ENCODE results near the gene GALK1. TPM values are rescaled to one million over a fixed set of nuclear protein-coding genes. Genes with fewer than 3 reads are reported as not detected.

Gene GALK1
- total and polyA plus RNA-seq, 2 of the 13 experiments (the other 11 are each of a cell fraction or from before 2014, with no cell fraction given), result 59.9 to 93.6 TPM

DNA sequence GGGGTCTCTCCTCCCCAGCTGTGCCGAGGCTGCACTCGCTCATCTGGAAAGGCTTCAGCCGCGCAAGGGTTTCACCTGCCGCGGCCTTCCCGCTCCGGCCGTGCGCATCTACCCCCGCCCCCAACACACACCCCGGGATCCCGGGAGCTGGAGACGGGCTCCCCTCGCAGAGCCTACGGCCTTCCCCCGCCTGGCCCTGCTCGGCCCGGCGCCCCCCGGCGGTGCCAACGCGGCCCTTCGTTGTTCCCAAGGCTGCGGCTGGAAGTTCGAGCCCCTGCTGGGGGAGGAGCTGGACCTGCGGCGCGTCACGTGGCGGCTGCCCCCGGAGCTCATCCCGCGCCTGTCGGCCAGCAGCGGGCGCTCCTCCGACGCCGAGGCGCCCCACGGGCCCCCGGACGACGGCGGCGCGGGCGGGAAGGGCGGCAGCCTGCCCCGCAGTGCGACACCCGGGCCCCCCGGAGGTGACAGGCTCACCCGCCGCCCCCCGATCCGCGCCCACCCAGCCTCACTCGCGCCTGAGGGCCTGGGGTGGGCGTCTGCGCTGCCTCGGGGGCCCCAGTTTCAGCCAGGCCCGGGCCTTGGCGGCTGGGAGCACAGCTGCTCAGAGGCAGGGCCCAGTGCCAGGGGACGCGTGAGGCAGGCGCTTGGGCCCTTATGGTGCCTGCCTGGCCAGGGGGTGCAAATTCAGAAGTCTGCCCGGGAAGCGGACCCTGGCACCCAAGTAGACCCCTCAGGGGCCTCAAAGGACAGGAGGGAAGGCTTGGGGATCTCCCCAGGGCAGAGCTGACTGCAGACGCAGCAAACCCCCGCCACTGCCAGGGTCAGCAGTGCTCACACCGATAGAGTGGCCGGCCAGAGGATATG lies 11.2 kb downstream of the GALK1 start (continued):
- TF ChIP-seq ZNF605 (CRISPR knock-in tag; IDR thresholded peaks at IDR 0.05), result no peak
- no peak for TF ChIP-seq ZKSCAN8 (CRISPR knock-in tag; IDR thresholded peaks at IDR 0.05; ENCODE audit: borderline replicate concordance)
- TF ChIP-seq, protein P1, sequence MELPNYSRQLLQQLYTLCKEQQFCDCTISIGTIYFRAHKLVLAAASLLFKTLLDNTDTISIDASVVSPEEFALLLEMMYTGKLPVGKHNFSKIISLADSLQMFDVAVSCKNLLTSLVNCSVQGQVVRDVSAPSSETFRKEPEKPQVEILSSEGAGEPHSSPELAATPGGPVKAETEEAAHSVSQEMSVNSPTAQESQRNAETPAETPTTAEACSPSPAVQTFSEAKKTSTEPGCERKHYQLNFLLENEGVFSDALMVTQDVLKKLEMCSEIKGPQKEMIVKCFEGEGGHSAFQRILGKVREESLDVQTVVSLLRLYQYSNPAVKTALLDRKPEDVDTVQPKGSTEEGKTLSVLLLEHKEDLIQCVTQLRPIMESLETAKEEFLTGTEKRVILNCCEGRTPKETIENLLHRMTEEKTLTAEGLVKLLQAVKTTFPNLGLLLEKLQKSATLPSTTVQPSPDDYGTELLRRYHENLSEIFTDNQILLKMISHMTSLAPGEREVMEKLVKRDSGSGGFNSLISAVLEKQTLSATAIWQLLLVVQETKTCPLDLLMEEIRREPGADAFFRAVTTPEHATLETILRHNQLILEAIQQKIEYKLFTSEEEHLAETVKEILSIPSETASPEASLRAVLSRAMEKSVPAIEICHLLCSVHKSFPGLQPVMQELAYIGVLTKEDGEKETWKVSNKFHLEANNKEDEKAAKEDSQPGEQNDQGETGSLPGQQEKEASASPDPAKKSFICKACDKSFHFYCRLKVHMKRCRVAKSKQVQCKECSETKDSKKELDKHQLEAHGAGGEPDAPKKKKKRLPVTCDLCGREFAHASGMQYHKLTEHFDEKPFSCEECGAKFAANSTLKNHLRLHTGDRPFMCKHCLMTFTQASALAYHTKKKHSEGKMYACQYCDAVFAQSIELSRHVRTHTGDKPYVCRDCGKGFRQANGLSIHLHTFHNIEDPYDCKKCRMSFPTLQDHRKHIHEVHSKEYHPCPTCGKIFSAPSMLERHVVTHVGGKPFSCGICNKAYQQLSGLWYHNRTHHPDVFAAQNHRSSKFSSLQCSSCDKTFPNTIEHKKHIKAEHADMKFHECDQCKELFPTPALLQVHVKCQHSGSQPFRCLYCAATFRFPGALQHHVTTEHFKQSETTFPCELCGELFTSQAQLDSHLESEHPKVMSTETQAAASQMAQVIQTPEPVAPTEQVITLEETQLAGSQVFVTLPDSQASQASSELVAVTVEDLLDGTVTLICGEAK (IDR thresholded peaks at IDR 0.05), result no peak
- TF ChIP-seq, protein P1 (CRISPR knock-in tag; IDR thresholded peaks at IDR 0.05), result no peak
- TF ChIP-seq, protein P2, sequence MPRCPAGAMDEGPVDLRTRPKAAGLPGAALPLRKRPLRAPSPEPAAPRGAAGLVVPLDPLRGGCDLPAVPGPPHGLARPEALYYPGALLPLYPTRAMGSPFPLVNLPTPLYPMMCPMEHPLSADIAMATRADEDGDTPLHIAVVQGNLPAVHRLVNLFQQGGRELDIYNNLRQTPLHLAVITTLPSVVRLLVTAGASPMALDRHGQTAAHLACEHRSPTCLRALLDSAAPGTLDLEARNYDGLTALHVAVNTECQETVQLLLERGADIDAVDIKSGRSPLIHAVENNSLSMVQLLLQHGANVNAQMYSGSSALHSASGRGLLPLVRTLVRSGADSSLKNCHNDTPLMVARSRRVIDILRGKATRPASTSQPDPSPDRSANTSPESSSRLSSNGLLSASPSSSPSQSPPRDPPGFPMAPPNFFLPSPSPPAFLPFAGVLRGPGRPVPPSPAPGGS (CRISPR knock-in tag; IDR thresholded peaks at IDR 0.05), result 0 out of 2 replicates have a peak, but pooled peaks have one; percentile 7
- TF ChIP-seq, protein P3, sequence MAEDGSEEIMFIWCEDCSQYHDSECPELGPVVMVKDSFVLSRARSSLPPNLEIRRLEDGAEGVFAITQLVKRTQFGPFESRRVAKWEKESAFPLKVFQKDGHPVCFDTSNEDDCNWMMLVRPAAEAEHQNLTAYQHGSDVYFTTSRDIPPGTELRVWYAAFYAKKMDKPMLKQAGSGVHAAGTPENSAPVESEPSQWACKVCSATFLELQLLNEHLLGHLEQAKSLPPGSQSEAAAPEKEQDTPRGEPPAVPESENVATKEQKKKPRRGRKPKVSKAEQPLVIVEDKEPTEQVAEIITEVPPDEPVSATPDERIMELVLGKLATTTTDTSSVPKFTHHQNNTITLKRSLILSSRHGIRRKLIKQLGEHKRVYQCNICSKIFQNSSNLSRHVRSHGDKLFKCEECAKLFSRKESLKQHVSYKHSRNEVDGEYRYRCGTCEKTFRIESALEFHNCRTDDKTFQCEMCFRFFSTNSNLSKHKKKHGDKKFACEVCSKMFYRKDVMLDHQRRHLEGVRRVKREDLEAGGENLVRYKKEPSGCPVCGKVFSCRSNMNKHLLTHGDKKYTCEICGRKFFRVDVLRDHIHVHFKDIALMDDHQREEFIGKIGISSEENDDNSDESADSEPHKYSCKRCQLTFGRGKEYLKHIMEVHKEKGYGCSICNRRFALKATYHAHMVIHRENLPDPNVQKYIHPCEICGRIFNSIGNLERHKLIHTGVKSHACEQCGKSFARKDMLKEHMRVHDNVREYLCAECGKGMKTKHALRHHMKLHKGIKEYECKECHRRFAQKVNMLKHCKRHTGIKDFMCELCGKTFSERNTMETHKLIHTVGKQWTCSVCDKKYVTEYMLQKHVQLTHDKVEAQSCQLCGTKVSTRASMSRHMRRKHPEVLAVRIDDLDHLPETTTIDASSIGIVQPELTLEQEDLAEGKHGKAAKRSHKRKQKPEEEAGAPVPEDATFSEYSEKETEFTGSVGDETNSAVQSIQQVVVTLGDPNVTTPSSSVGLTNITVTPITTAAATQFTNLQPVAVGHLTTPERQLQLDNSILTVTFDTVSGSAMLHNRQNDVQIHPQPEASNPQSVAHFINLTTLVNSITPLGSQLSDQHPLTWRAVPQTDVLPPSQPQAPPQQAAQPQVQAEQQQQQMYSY (CRISPR knock-in tag; IDR thresholded peaks at IDR 0.05), result 0 out of 2 replicates have a peak, but pooled peaks have one; percentile 47
- TF ChIP-seq, protein P4, sequence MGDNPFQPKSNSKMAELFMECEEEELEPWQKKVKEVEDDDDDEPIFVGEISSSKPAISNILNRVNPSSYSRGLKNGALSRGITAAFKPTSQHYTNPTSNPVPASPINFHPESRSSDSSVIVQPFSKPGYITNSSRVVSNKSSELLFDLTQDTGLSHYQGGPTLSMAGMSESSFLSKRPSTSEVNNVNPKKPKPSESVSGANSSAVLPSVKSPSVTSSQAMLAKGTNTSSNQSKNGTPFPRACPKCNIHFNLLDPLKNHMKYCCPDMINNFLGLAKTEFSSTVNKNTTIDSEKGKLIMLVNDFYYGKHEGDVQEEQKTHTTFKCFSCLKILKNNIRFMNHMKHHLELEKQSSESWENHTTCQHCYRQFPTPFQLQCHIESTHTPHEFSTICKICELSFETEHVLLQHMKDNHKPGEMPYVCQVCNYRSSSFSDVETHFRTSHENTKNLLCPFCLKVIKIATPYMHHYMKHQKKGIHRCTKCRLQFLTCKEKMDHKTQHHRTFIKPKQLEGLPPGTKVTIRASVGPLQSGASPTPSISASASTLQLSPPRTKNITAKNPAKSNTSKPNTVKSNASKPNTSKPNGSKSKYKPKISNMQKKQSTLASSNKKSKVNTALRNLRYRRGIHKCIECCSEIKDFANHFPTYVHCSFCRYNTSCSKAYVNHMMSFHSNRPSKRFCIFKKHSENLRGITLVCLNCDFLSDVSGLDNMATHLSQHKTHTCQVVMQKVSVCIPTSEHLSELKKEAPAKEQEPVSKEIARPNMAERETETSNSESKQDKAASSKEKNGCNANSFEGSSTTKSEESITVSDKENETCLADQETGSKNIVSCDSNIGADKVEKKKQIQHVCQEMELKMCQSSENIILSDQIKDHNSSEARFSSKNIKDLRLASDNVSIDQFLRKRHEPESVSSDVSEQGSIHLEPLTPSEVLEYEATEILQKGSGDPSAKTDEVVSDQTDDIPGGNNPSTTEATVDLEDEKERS (CRISPR knock-in tag; IDR thresholded peaks at IDR 0.05), result no peak; the same call in 1 of the 2 replicates
- 0 out of 2 replicates have a peak, but pooled peaks have one; percentile 17 for TF ChIP-seq ZNF761 (CRISPR knock-in tag; conservative IDR thresholded peaks at IDR 0.05)
- no peak for TF ChIP-seq GPN1 (CRISPR knock-in tag; IDR thresholded peaks at IDR 0.05; ENCODE audit: borderline replicate concordance)
- no peak; the same call in 1 of the 2 replicates for TF ChIP-seq ZNF619 (CRISPR knock-in tag; IDR thresholded peaks at IDR 0.05)

Data from HepG2 (cell line).